ENCODE data around the gene JUN.

GRCh38 chr1:58815069-58815685 is 31.3 kb upstream of the JUN start:
- TF ChIP-seq CTCF (IDR thresholded peaks at IDR 0.05) (no peak), POLR2A (IDR thresholded peaks at IDR 0.05) (no peak)
